WERI-Rb-1 (cell line): ENCODE data around the gene IFFO2.

Source experiments
- DNase-seq: peaks from one replicate; pipeline ENCODE4 v3.0.0-alpha.2; 2020
- H3K27ac ChIP-seq: fragments of 250-450 bp; sonication (Bioruptor Pico); 2 replicates; pipeline ENCODE4 v1.5.1; 2020; ENCODE audit warnings: mild to moderate bottlenecking, moderate library complexity
- H3K27me3 ChIP-seq: fragments of 250-450 bp; sonication (Bioruptor Pico); 2 replicates; pipeline ENCODE4 v1.5.1; 2021; ENCODE audit warnings: mild to moderate bottlenecking, low read depth, moderate library complexity; ENCODE audit not compliant: insufficient read depth, severe bottlenecking
- H3K36me3 ChIP-seq: fragments of 250-450 bp; sonication (Bioruptor Pico); 2 replicates; pipeline ENCODE4 v1.5.1; 2020; ENCODE audit warnings: mild to moderate bottlenecking, moderate library complexity
- H3K4me3 ChIP-seq: 2 replicates; pipeline ENCODE4 v1.5.1; 2011; ENCODE audit warnings: low read depth, mild to moderate bottlenecking, control low read depth, low read length
- H3K9me3 ChIP-seq: fragments of 250-450 bp; sonication (Bioruptor Pico); 2 replicates; pipeline ENCODE4 v1.5.1; 2021; ENCODE audit warnings: mild to moderate bottlenecking, moderate library complexity; ENCODE audit not compliant: severe bottlenecking
- TF ChIP-seq, protein P1 (sequence below): IDR thresholded peaks from 2 replicates; pipeline ENCODE4 v1.5.1; 2011; ENCODE audit warnings: low read depth, mild to moderate bottlenecking, control low read depth, inconsistent platforms, low read length

The IFFO2 gene

DNA sequence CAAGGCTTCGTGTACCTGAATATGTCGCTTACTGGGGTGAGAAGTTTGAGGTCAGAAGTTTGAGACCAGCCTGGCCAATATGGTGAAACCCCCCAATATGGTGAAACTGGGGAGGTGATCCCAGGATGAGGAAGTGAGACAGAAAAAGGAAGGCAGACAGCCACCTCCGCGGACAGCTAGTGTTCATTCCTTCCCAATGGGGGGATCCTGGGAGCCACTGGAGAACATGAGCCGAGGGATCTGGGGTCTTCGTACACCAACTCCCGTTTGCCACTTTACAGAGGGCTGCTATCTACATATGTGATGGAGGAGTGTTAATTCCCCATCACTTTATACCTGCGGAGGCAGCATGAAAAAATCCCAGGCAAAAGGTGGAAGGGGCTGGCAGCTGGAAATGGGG lies 19.6 kb upstream of the IFFO2 start:
- no peak overlapping the region for H3K27ac ChIP-seq
- TF ChIP-seq, protein P1, sequence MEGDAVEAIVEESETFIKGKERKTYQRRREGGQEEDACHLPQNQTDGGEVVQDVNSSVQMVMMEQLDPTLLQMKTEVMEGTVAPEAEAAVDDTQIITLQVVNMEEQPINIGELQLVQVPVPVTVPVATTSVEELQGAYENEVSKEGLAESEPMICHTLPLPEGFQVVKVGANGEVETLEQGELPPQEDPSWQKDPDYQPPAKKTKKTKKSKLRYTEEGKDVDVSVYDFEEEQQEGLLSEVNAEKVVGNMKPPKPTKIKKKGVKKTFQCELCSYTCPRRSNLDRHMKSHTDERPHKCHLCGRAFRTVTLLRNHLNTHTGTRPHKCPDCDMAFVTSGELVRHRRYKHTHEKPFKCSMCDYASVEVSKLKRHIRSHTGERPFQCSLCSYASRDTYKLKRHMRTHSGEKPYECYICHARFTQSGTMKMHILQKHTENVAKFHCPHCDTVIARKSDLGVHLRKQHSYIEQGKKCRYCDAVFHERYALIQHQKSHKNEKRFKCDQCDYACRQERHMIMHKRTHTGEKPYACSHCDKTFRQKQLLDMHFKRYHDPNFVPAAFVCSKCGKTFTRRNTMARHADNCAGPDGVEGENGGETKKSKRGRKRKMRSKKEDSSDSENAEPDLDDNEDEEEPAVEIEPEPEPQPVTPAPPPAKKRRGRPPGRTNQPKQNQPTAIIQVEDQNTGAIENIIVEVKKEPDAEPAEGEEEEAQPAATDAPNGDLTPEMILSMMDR, result no peak
- no peaks in the 10 kb centered on the region for H3K9me3 ChIP-seq
- H3K27me3 ChIP-seq, result no peaks in the 10 kb centered on the region
- no peak for DNase-seq
- H3K36me3 ChIP-seq, result no peaks in the 10 kb centered on the region
- H3K4me3 ChIP-seq, result no peak overlapping the region

DNA sequence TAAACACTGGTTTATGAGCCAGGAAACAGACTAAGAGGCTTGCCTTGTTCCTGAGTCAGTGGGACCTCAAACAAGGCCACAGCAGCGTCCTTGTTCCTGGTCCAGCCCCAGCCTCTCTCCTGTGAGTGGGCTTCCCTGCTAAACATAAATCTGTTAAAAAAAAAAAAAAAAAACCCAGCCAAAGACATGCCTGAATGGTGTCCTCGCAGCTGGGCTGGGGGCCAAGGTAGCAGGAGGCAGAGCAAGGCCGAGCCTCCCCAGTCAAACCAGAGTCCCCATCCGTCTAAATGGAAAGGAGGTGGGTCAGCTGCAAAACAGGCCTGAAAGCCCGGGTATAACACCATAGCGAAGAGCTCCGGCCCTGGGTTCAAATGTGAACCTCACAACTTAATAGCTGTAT lies 18.1 kb upstream of the IFFO2 start:
- DNase-seq, result no peak
- H3K27me3 ChIP-seq, result no peaks in the 10 kb centered on the region
- no peak overlapping the region for H3K27ac ChIP-seq
- no peaks in the 10 kb centered on the region for H3K9me3 ChIP-seq
- TF ChIP-seq, protein P1, result no peak
- no peak overlapping the region for H3K4me3 ChIP-seq
- no peaks in the 10 kb centered on the region for H3K36me3 ChIP-seq

DNA sequence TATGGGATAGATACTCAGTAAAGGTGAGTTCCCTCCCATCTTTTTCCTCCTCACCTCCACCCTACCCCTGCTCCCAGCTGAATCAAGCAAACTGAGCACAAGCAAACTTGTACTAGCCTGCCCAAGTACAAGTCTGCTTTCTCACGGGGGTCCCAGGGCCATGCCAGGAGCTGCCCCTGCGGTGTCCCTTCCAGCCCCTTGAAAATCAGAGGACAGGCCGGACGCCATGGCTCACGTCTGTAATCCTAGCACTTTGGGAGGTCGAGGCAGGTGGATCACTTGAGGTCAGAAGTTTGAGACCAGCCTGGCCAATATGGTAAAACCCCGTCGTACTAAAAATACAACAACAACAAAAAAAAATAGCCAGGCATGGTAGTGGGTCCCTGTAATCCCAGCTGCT lies 17.5 kb upstream of the IFFO2 start:
- Histone ChIP-seq H3K9me3 (no peaks in the 10 kb centered on the region), H3K27me3 (no peaks in the 10 kb centered on the region), H3K4me3 (no peak overlapping the region), H3K27ac (no peak overlapping the region), H3K36me3 (no peaks in the 10 kb centered on the region)
- TF ChIP-seq, protein P1, result no peak
- no peak for DNase-seq

DNA sequence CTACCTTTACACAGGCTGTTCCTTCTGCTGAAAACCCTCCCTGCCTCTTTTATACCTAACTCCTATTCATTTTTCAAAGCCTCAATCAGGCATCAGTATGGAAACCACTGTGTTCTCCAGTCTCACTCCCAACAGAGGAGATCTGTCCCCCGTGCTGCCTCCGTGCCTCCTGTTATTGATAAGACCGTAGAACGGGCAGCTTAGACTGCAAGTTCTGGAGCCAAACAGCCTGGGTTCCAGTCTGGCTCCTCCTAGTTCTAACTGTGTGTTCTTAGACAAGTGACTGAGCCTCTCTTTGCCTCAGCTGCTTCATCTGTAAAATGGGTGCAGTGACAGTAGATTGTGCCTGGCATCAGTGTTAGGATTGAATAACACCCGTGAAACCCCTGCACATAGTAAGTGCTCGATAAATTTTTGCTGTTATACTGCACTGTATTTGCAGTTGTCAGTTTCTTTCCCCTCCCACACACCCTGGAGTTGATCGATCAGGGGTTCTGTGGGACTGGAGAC lies 17.0 kb upstream of the IFFO2 start:
- no peaks in the 10 kb centered on the region for H3K27me3 ChIP-seq
- no peaks in the 10 kb centered on the region for H3K9me3 ChIP-seq
- TF ChIP-seq, protein P1, result no peak
- no peak overlapping the region for H3K4me3 ChIP-seq
- no peaks in the 10 kb centered on the region for H3K36me3 ChIP-seq
- no peak for DNase-seq
- no peak overlapping the region for H3K27ac ChIP-seq

DNA sequence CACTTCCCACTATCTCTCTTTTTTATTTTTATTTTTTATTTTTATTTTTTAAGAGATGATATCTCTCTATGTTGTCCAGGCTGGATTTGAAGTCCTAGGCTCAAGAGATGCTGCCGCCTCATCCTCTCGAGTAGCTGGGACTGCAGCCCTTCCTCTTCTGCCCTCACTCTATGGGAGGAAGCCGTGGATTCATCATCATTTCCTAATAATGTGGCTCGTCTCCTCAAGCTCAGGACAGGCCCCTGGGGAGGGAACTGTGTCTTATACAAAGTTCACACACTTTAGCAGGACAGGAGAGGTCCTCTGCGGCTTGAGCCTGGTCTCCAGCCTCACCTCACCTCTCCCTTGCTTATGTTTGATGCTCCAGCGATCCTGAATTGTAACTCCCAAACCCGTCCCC lies 16.5 kb upstream of the IFFO2 start:
- Histone ChIP-seq H3K9me3 (no peaks in the 10 kb centered on the region), H3K27me3 (no peaks in the 10 kb centered on the region), H3K27ac (no peak overlapping the region), H3K4me3 (no peak overlapping the region), H3K36me3 (no peaks in the 10 kb centered on the region)
- TF ChIP-seq, protein P1, result no peak
- no peak for DNase-seq

DNA sequence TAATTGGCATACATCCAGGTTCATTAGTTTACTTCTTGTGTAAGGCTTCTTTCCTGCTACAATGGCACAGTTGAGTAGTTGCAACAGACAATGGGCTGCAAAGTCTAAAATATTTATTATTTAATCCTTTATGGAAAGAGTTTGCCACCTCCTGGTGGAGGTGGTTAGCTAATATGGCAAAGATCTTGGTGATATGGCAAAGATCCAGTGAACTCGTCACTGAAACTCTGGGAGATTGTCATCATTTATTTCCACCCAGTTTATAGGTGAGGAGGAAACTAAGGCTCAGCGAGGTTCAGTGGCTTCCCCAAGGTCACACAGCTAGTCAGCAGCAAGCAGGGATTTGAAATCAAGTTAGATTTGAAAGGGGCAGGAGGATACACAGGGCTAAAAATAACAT lies 16.1 kb upstream of the IFFO2 start:
- no peaks in the 10 kb centered on the region for H3K27me3 ChIP-seq
- TF ChIP-seq, protein P1, result no peak
- no peak overlapping the region for H3K27ac ChIP-seq

More for the DNA sequence above, 16.1 kb upstream of the IFFO2 start:
- Histone ChIP-seq H3K4me3 (no peak overlapping the region), H3K36me3 (no peaks in the 10 kb centered on the region), H3K9me3 (no peaks in the 10 kb centered on the region)
- DNase-seq, result no peak
